Choroid plexus epithelial cell (primary cell): Measurements from ENCODE around the gene SOX10.

ENCODE experiments used
- DNase-seq: peaks from one replicate; pipeline ENCODE4 v3.0.0-alpha.2; 2010; ENCODE audit warnings: low read depth
- H3K4me3 ChIP-seq: 2 replicates; pipeline ENCODE4 v1.5.1; 2011; ENCODE audit warnings: low read depth, mild to moderate bottlenecking, control low read depth, low read length, moderate library complexity
- TF ChIP-seq, protein P1 (sequence below): conservative IDR thresholded peaks from 2 replicates; pipeline ENCODE4 v1.5.1; 2011; ENCODE audit warnings: low read depth, mild to moderate bottlenecking, control low read depth, inconsistent platforms, low read length, moderate library complexity

SOX10 gene

DNA sequence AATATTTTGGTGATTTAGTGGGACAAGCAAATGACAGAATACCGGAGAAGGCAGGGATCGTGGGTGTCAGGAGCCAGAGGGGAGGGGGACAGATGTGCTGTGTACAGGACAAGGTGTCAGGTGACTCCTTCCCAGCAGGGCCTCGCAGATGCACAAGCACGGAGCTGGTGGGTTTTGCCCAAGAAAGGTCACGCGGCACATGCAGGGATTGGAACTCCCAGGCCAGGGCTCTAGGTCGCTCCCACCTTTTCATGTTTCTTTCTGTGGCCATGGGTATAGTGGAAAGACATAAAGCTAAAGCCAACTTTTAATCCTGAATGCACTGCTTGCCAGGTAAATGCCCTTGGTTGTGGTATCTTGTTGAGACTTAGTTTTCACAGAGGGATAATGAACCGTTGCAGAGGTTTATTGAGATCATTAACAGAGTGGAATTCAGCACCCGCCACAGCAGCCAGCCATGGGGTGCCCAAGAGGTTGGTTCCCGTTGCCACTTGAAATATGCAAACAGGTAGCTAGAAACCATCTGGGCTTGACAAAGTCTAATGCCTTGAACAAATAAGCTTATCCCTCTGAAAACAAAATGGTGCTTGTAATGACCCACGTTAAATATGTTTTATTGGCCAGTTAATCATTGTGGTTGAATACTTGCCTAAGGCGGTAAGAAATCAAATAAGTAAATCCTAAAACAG, 41.1 kb downstream of the SOX10 start:
- DNase-seq = no peak
- no peak overlapping the region for H3K4me3 ChIP-seq
- TF ChIP-seq, protein P1, sequence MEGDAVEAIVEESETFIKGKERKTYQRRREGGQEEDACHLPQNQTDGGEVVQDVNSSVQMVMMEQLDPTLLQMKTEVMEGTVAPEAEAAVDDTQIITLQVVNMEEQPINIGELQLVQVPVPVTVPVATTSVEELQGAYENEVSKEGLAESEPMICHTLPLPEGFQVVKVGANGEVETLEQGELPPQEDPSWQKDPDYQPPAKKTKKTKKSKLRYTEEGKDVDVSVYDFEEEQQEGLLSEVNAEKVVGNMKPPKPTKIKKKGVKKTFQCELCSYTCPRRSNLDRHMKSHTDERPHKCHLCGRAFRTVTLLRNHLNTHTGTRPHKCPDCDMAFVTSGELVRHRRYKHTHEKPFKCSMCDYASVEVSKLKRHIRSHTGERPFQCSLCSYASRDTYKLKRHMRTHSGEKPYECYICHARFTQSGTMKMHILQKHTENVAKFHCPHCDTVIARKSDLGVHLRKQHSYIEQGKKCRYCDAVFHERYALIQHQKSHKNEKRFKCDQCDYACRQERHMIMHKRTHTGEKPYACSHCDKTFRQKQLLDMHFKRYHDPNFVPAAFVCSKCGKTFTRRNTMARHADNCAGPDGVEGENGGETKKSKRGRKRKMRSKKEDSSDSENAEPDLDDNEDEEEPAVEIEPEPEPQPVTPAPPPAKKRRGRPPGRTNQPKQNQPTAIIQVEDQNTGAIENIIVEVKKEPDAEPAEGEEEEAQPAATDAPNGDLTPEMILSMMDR = no peak

DNA sequence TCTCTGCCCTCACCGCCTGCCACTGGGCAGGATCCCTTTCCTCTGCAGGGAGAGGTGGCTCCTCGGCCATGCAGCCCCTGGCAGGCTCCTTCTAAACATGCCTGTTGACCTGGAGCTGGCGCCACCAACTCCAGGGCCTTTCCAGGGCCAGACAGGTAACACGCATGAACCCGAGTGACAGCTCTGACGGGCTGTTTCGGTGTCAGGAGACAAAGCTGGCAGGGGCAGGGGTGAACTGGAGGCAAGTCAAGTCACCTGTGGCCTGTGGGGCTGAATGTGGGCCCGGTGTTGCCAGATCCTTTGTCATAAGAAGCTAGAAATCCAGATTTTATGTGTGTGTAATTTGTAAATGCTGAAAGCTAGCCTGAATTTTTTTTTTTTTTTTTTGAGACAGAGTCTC, 42.2 kb downstream of the SOX10 start:
- DNase-seq = no peak
- TF ChIP-seq, protein P1 = no peak
- H3K4me3 ChIP-seq = no peak overlapping the region

DNA sequence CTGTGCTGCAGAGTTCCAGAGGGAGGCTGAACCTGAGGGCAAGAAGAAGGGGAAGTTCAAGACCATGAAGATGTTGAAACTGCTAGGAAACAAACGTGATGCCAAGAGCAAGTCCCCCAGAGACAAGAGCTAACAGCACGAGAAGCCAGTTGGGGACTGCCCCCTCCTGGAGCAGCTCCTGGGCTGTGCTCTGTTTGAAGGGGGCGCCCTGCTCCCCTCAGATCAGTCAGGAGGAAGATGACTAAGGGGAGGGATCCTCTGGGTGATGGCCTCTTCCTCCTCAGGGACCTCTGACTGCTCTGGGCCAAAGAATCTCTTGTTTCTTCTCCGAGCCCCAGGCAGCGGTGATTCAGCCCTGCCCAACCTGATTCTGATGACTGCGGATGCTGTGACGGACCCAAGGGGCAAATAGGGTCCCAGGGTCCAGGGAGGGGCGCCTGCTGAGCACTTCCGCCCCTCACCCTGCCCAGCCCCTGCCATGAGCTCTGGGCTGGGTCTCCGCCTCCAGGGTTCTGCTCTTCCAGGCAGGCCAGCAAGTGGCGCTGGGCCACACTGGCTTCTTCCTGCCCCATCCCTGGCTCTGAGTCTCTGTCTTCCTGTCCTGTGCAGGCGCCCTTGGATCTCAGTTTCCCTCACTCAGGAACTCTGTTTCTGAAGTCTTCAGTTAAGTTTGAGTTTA, 43.5 kb downstream of the SOX10 start:
- DNase-seq = peak; percentile 13
- no peak overlapping the region for H3K4me3 ChIP-seq

DNA sequence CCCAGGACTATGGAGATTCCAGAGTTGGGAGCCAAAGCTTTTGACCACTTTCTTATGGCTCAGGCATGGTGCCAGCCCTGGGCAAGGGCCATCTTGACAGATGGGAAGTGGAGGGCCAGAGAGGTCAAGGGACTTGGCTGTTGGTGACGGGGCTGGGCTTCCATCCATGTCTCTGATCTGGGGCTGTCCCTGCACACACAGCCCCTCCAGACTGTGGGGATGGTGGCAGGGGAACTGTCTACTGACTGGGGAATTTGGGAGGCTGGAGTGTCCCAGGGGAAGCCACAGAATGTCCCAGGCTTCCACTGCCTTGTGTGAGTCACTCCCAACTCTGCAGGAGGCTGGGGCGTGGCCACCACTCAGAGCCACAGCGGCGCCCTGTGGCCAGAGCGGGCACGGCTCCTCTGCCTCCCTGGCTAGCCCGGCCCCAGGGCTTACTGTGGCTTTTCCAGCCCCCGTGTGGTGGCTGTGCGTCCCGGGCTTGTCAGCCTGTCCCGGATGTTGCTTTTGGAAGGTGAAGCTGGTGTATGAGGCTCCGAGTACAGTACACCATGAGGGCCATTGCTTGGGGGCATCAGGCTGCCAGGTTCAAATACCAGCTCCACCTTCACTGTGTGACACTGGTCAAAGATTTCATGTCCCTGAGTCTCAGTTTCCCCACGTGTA, 50.5 kb downstream of the SOX10 start:
- peak; percentile 93 for DNase-seq
- TF ChIP-seq, protein P1 = peak; percentile 93
- no peak overlapping the region for H3K4me3 ChIP-seq

More for the DNA sequence above, 43.5 kb downstream of the SOX10 start:
- TF ChIP-seq, protein P1 = no peak

DNA sequence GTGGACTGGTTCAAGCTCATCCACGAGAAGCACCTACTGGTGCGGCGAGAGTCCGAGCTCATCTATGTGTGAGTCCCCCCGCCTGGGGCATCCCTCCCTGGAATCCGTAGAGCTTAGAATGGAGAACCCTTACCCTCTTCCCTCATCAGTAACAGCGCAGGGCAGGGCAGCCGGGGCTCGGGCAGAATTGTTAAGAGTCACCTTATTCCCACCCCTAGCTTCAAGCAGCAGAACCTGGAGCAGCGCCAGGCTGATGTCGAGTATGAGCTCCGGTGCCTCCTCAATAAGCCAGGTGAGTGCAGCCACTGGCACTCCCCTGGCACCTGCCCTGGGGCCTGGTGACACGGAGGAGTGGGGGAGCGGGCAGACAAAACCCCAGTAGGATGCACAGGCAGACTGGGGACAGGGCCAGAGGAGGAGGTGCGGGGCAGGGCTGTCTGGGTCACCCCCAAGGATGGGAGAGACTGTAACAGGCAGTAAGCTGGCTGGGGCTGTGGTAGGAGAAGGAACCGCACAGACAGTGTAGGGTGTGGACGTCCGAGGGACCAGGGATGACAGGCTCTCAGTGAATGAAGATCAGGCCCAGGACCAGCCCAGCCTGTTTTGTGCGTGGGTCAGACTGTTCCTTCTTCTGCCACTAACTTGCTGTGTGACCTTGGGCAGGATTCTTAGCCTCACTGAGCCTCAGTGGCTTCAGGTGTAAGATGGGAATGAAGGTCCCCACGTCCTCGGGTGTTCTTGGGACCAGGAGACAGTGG, 51.4 kb downstream of the SOX10 start:
- no peak for DNase-seq
- no peak overlapping the region for H3K4me3 ChIP-seq
- TF ChIP-seq, protein P1 = no peak

DNA sequence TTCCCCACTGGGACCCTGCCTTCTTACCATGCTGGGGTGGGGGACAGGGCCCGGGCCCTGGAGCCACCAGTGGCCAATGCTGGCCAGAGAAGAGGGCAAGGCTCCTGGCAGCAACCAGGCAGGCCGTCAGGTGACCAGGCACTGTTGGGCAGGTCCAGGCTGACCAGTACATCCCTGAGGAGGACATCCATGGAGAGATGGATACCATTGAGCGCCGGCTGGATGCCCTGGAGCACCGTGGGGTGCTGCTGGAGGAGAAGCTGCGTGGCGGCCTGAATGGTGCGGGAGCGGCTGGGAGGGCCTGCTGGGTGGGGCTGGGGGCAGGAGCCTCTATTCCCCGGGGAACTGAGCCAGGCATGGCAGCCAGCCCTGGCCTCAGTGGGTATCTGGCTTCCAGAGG, 52.0 kb downstream of the SOX10 start:
- no peak for DNase-seq
- H3K4me3 ChIP-seq = no peak overlapping the region
- TF ChIP-seq, protein P1 = no peak
